Measurements from ENCODE around the gene TAS2R14. TPM values are rescaled to one million over a fixed set of nuclear protein-coding genes. Genes with fewer than 3 reads are reported as not detected.

The TAS2R14 gene, protein sequence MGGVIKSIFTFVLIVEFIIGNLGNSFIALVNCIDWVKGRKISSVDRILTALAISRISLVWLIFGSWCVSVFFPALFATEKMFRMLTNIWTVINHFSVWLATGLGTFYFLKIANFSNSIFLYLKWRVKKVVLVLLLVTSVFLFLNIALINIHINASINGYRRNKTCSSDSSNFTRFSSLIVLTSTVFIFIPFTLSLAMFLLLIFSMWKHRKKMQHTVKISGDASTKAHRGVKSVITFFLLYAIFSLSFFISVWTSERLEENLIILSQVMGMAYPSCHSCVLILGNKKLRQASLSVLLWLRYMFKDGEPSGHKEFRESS
- 1 to 10 TPM; 2.5 to 4.0 (median 3.2) TPM for polyA plus RNA-seq (ENCODE audit: insufficient read length in 4 of 4)

DNA sequence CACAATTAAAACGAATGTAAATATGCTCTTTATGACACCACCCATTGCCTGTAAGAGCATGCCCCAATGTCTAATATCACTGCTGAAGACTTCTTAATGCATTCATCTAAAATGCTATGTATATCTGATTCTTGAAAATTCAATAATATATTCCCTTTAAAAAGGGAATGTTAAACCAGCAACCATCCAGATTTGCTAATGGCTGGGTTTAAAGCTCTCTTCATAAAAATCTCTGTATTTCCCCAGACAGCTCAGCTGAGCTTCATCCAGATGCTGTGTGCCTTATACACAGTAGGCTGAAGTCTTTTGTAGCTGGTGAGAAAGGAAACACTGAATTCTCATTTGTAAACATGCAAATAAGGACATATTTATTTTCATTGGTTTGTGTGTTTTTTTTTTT, at the start of gene TAS2R14:
Gene TAS2R14, minus strand, starts transcription at position 101 of the 400 bp plus-strand sequence. Its CDS starts 56 bp downstream, at position 45.
- no peak for DNase-seq (ENCODE audit: low read depth in 4 of 4, low spot score in 3 of 4)

DNA sequence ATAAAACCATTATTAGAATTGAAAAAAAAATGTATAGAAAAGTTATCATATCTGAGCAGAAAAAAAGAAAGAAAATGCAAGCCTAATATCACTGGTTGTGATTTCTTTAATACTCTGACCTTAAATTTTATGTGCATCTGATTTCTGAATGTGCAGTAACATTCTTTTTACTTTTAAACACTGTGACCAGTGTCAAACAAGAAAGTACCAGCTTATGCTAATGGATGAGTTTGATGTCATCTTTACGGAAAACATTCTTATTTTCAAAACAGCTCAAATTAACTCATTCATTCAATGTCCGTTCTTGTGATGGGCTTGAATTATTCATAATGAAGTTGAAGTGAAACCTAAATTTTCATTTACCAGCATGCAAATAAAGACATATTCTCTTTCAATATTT, 47.7 kb upstream of the TAS2R14 start, which contains the start of gene TAS2R50:
Gene TAS2R50, minus strand, starts transcription at position 101 of the 400 bp plus-strand sequence. Its CDS starts 52 bp downstream, at position 49.
- DNase-seq (ENCODE audit: low read depth in 4 of 4, low spot score in 3 of 4), result no peak

DNA sequence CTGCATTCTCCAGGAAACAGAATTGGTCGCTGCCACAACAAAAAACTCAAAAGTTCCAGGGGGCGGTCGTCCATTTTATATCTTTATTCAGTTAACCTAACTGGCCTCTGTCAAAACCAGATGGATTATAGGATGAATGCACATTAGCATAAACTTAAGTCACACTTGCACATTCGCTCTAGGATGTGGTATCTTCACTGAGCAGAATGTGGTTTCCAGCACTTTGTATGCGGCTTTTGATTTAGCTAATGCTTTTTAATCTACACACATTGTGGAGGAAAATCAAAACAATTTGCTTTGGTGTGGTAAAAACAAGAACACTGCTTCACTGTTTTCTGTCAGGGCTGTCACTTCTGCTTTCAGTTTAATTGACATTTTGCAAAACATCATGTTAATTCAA, 43.2 kb upstream of the TAS2R14 start:
- DNase-seq (ENCODE audit: low read depth in 4 of 4, low spot score in 3 of 4), result no peak

DNA sequence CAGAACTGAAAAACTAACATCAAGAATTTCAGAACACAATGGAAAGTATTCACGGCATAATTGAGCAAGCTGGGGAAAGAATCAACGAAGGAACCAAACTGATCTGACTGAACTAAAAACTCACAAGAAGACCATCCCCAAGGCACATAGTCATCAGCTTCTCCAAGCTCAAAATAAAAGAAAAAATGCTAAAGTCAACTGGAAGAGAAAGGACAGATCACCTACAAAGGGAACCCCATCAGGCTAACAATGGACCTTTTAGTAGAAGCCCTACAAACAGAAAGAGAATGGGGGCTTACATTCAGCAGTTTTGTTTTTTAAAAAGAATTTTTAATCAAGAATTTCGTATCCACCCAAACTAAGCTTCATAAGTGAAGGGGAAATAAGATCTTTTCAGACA, 35.9 kb upstream of the TAS2R14 start:
- no peak for DNase-seq (ENCODE audit: low read depth in 4 of 4, low spot score in 3 of 4)

DNA sequence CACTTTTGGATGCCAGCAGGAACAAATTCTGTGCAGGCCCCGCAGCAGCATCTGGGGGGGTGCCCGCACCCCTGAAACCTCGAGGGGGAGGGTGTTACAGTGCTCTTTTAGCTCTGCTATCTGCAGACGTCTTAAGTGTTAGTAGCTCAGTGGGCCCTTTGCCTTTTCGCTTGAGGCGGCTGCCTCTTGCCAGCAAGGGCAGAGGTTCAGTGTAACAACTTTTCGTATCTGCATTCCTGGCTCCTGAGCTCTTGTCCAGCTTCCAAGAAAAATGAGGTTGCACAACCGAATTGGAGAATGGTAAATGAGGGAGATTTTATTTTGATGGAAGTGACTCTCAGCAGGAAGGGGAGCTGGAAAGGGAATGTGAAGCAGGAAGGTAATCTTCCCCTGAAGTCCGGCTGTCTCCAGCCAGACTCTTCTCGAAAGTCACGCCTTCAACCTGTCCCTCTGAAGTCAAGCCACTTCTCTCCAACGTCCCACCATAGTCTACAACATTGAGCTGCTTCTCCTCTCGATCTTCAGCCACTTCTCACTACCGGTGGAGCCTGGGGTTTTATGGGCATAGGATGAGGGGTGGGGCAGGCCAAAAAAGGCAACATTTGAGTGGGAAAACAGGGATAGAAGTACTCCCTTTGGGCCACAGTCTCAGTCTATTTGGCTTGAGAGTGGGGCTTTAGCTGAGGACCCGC, 29.8 kb upstream of the TAS2R14 start:
- DNase-seq (ENCODE audit: low read depth in 4 of 4, low spot score in 3 of 4), result no peak

DNA sequence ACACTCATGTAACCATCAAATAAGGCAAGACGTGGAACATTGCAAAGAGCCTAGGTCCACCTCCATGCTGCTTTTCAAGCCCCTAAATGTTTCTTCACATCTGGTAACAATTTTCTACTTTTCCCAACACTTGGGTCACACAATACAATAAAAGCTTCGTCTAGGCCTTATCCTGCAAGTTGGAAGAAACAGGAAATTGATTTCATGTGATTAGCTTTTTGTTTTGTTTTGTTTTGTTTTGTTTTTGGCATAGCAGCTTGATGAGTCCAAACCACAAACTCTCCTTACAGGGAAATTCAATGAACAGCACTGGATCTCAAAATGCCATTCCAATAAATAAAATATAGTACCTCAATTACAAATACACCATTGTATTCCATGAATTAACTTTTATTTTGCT, 28.3 kb upstream of the TAS2R14 start:
- DNase-seq (ENCODE audit: low read depth in 4 of 4, low spot score in 3 of 4), result no peak

DNA sequence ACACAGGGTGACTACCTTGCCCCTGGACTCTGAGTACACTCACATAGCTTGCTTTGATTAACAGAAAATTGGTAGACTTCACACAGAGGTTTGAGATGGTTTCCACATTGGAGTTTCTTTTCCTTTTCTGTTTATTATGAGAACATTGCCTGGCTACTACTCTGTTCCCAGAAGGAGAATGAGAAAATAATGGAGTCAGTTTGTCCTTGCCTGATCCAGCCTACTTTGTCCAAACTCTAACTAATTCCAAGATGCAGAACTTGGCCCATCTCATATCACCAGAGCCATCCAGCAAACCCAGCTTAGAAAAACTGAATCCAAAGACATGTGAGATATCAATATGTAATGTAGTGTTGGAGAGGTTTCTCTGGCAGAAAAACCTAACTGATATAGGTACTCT, 27.3 kb upstream of the TAS2R14 start:
- no peak for DNase-seq (ENCODE audit: low read depth in 4 of 4, low spot score in 3 of 4)

DNA sequence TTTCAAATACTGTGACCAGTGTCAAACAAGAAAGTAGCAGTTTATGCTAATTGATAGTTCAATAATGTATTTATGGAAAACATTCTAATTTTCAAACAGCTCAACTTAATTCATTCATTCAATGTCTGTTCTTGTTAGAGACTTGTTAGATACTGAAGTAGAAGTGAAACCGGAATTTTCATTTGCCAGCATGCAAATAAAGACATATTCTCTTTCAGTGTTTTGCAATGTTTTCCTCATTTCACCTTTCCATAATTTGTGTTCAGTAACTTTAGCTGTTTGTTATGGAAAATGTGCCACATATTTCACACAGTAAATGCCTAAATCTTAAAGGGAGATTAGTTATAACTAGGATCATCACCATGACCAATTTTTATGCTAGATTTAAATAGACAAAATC, 26.4 kb upstream of the TAS2R14 start:
- no peak for DNase-seq (ENCODE audit: low read depth in 4 of 4, low spot score in 3 of 4)

DNA sequence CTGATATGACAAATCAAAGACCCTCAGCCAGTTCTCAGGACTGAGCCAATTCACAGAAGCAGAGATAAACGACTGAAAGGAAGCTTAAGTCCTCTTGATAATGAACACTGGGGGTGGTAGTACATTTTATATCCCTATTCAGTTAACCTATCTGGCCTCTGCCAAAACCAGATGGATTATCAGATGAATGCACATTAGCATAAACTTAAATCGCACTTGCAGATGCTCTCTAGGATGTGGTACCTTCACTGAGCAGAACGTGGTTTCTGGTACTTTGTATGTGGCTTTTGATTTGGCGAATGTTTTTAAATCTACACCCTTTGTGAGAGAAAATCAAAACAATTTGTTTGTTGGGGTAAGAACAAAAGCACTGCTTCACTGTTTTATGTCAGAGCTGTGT, 21.1 kb upstream of the TAS2R14 start:
- DNase-seq (ENCODE audit: low read depth in 4 of 4, low spot score in 3 of 4), result no peak

DNA sequence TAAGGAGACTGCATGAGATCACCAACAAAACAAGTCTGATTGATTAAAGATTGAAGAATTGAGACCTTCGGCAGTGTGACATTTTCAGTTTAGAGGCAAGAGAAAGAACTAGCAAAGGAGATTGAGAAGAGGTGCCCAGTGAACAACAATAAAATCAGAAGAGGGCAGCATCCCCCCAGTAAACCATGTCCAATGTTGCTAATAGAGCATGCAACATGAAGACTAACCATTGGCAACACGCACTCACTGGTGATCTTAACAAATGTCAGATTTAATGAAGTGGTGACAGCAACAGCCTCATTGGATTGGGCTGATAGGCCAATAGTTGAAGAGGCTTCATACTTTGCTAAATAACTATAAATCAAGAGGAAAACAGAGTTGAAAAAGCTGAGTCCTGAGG, 20.7 kb upstream of the TAS2R14 start:
- DNase-seq (ENCODE audit: low read depth in 4 of 4, low spot score in 3 of 4), result no peak

DNA sequence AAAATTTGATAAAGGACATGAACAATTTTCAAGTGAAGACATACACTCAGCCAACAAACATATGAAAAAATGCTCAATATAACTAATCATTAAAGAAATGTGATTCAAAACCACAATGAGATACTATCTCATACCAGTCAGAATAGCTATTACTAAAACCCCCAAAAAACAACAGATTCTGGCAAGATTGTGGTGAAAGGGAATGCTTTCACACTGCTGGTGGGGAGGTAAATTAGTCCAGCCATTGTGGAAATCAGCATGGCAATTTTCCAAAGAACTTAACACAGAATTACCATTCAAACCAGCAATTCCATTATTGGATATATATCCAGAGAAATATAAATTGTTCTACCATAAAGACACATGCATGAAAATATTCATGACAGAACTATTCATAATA, 18.7 kb upstream of the TAS2R14 start:
- no peak for DNase-seq (ENCODE audit: low read depth in 4 of 4, low spot score in 3 of 4)

DNA sequence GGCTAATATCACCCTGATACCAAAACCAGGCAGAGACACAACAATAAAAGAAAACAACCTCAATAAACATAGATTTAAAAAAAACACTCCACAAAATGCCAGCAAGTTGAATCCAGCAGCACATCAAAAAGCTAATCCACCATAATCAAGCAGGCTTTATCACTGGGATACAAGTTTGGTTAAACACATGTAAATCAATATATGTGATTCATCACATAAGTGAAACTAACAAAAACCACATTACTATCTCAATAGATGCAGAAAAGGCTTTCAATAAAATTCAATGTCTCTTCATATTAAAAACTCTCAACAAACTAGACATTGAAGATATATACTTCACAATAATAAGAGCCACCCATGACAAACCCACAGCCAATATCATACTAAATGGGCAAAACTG, 17.0 kb upstream of the TAS2R14 start:
- DNase-seq (ENCODE audit: low read depth in 4 of 4, low spot score in 3 of 4), result no peak

DNA sequence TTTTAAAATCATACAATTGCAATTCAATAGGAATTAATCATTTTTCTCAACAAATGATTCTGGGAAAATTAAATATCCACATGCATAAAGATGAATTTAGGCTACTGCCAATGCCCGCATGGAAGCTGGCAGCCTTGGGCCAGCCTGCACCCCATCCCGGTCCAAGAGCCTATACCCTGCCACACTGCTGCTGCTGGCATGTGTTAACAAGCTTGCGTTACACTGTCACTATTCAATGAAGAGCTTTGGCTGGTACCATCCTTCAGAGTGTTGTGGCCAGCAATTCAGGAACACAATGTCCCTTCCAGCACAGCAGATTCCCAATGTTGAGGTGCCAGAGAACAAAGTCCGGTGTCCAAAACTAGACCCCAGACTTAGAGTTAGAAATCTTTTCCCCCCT, 13.6 kb upstream of the TAS2R14 start:
- DNase-seq (ENCODE audit: low read depth in 4 of 4, low spot score in 3 of 4), result no peak

DNA sequence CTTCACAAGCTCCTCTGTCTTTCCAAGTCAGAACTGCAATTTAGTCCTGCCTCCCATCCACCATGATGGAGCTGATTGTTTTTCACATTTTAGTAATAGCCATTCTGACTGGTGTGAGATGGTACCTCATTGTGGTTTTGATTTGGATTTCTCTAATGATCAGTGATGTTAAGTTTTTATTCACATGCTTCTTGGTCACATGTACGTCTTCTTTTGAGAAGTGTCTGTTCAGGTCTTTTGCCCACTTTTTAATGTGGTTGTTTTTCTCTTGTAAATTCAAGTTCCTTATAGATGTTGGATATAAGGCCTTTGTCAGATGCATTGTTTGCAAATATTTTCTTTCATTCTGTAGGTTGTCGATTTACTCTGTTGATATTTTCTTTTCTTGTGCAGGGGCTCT, 4.1 kb upstream of the TAS2R14 start:
- no peak for DNase-seq (ENCODE audit: low read depth in 4 of 4, low spot score in 3 of 4)

DNA sequence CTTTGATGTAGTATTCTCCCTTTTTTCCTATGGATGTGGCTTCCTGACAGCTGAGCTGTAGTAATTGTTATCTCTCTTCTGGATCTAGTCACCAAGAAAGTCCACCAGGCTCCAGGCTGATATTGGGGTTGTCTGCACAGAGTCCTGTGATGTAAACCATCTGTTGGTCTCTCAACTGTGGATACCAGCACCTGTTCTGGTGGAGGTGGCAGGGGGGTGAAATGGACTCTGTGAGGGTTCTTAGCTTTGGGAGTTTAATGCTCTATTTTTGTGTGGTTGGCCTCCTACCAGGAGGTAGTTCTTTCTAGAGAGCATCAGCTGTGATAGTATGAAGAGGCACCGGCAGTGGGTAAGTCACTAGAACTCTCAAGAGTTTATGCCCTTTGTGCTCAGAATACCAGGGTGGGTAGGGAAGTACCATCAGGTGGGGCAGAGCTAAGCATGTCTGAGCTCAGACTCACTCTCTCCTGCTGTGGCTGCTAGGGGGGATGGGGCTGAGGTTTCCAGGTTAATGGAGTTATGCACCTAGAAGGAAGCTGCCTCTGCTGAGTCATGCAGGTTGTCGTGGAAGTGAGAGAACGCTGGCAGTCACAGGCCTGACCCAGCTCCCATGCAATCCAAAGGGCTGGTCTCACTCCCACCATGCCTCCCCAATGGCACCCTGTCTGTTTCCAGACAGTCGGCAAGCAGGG, 3.0 kb upstream of the TAS2R14 start:
- DNase-seq (ENCODE audit: low read depth in 4 of 4, low spot score in 3 of 4), result no peak

DNA sequence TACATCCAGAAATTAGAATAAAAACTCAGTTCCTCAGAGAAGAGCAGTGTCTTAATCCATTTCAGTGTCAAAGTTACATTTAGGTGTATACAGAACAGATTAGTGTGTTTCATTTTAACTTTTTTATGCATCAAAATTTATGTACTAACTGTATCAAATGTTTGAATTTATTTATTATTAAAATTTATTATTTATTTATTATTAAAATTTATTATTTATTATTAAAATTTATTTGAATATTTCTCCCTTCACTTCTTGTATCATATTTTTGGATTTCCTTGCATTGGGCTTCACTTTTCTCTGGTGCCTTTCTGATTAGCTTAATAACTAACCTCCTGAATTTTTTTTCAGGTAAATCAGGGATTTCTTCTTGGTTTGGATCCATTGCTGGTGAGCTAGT, 2.3 kb upstream of the TAS2R14 start:
- no peak for DNase-seq (ENCODE audit: low read depth in 4 of 4, low spot score in 3 of 4)

DNA sequence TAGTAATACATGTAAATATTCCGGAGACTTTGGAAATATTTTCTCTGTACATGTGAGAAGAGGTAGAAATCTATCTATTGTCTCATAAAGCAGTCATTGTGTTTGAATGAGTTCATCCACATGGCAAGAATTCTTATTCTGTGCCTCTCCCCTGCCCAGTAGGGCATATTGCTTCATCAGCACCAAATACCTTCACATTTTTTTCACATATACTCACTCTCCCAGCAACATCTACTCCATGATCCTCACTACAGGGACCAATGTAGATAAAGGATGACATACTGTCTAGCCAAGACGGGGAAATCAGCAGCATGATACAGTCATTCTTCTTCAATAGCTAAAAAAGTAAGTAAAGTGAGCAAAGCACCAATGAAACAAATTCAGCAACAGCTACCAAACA, 1.3 kb upstream of the TAS2R14 start:
- DNase-seq (ENCODE audit: low read depth in 4 of 4, low spot score in 3 of 4), result no peak

DNA sequence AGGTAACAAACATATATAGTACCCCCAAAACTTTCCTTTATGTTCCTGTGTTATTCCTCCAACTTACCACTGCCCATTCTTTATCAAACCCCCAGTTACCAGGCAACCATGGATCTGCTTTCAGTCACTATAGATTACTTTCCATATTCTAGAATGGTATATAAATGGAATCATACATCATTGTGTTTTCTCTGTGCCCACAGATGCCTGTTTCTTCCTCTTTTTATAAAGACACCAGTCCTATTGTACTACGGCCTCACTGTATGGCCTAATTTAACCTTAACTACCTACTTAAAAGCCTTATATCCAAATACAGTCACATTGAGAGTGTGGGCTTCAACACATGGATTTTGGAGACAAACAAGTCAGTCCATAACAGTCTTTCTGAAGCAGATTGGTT, 2.6 kb downstream of the TAS2R14 start:
- no peak for DNase-seq (ENCODE audit: low read depth in 4 of 4, low spot score in 3 of 4)

DNA sequence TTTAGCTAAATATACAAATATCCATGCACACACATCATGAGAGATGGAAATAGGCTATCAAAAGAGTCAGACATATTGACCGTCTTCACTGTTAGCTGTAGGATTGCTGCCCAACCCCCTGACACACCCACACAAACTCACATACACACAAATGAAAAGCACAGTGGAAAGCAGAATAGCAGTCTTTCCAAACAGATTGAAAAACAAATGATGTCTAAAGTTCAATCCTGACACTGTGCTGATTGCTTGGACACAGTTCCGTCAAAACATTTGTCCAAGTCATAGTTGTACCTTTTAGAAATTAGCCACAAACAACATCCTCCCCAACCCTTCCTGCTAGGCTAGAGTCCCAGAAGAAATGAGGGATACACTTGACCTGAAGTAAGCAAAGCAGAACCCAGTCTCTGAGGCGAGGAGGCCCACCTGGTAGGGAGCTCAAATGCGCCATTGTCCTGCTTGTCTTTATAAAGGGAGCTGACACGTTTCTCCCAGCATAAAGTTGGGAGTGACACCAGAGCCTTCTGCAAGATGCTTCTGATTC, 10.2 kb downstream of the TAS2R14 start, which contains the start of gene PRH2:
Gene PRH2, plus strand, starts transcription at position 491 of the 541 bp plus-strand sequence. Its CDS starts 38 bp downstream, at position 529.
- DNase-seq (ENCODE audit: low read depth in 4 of 4, low spot score in 3 of 4), result no peak

DNA sequence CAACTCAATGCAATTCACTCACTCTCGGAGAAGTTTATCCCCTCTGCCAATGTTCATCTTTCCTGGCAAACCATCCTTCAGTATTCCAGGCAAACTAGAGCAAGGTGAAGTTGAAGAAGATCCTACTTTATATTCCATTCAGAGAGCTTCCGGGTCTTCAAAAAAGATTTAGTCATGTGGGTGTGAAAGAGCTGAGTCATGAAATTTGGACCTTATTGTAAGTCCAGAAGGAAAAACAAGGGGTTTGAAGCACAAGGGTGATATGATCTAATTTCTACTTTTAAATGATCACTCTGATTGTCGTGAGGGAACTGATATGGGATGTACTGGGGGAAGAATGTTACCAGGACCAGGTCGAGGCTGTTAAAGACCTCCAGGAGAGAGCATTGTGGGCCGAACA, 12.8 kb downstream of the TAS2R14 start:
- DNase-seq (ENCODE audit: low read depth in 4 of 4, low spot score in 3 of 4), result no peak

DNA sequence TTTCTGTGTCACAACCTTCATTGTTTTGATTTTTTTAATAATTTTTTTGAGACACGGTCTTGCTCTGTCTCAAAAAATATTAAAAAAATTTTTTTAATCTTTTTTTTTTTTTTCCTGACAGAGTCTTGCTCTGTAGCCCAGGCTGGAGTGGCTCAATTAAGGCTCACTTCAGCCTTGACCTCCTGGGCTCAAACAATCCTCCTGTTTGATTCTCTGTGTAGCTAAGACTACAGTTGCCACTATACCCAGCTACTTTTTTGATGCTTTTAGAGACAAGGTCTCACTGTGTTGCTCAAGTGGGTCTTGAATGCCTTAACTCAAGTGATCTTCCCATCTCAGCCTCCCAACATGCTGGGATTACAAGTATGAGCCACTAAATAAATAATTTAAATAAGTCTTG, 19.3 kb downstream of the TAS2R14 start:
- DNase-seq (ENCODE audit: low read depth in 4 of 4, low spot score in 3 of 4), result no peak
